ENCODE data around the gene MECP2.

MECP2 gene

DNA sequence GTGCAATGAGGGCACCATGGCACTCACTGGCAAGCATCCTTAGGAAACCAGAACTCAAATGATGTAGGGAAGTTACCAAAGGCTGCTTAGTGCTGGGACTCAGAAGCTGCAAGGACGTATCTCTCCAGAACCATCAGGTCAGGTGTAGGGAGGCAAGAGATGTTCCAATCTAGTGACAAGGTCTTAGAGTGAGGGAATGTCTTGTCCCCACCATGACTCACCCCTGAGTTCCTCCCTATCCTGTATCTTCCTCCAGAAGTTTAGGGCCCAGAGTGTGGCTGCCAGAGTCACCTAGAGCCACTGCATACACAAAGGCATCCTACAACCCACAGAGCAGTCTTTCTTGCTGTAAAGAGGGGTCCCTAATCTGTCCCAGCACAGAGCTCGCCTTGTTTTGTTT is 63.7 kb downstream of the MECP2 start:
- TF ChIP-seq TCF4 (CRISPR knock-in tag; IDR thresholded peaks at IDR 0.05; ENCODE audit: borderline replicate concordance), result no peak
- TF ChIP-seq, protein P1, sequence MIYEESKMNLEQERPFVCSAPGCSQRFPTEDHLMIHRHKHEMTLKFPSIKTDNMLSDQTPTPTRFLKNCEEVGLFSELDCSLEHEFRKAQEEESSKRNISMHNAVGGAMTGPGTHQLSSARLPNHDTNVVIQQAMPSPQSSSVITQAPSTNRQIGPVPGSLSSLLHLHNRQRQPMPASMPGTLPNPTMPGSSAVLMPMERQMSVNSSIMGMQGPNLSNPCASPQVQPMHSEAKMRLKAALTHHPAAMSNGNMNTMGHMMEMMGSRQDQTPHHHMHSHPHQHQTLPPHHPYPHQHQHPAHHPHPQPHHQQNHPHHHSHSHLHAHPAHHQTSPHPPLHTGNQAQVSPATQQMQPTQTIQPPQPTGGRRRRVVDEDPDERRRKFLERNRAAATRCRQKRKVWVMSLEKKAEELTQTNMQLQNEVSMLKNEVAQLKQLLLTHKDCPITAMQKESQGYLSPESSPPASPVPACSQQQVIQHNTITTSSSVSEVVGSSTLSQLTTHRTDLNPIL (CRISPR knock-in tag; IDR thresholded peaks at IDR 0.05; ENCODE audit: low read depth), result no peak
- TF ChIP-seq, protein P2, sequence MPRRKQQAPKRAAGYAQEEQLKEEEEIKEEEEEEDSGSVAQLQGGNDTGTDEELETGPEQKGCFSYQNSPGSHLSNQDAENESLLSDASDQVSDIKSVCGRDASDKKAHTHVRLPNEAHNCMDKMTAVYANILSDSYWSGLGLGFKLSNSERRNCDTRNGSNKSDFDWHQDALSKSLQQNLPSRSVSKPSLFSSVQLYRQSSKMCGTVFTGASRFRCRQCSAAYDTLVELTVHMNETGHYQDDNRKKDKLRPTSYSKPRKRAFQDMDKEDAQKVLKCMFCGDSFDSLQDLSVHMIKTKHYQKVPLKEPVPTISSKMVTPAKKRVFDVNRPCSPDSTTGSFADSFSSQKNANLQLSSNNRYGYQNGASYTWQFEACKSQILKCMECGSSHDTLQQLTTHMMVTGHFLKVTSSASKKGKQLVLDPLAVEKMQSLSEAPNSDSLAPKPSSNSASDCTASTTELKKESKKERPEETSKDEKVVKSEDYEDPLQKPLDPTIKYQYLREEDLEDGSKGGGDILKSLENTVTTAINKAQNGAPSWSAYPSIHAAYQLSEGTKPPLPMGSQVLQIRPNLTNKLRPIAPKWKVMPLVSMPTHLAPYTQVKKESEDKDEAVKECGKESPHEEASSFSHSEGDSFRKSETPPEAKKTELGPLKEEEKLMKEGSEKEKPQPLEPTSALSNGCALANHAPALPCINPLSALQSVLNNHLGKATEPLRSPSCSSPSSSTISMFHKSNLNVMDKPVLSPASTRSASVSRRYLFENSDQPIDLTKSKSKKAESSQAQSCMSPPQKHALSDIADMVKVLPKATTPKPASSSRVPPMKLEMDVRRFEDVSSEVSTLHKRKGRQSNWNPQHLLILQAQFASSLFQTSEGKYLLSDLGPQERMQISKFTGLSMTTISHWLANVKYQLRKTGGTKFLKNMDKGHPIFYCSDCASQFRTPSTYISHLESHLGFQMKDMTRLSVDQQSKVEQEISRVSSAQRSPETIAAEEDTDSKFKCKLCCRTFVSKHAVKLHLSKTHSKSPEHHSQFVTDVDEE (CRISPR knock-in tag; IDR thresholded peaks at IDR 0.05), result no peak
- TF ChIP-seq BACH2 (CRISPR knock-in tag; IDR thresholded peaks at IDR 0.05; ENCODE audit: borderline replicate concordance), result no peak
- TF ChIP-seq GLIS3 (CRISPR knock-in tag; IDR thresholded peaks at IDR 0.05), result no peak
- TF ChIP-seq, protein P3, sequence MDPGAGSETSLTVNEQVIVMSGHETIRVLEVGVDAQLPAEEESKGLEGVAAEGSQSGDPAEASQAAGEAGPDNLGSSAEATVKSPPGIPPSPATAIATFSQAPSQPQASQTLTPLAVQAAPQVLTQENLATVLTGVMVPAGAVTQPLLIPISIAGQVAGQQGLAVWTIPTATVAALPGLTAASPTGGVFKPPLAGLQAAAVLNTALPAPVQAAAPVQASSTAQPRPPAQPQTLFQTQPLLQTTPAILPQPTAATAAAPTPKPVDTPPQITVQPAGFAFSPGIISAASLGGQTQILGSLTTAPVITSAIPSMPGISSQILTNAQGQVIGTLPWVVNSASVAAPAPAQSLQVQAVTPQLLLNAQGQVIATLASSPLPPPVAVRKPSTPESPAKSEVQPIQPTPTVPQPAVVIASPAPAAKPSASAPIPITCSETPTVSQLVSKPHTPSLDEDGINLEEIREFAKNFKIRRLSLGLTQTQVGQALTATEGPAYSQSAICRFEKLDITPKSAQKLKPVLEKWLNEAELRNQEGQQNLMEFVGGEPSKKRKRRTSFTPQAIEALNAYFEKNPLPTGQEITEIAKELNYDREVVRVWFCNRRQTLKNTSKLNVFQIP (CRISPR knock-in tag; IDR thresholded peaks at IDR 0.05; ENCODE audit: borderline replicate concordance, low read depth), result no peak
- no peak for TF ChIP-seq ESRRG (CRISPR knock-in tag; IDR thresholded peaks at IDR 0.05)
- TF ChIP-seq CSDC2 (CRISPR knock-in tag; IDR thresholded peaks at IDR 0.05), result no peak
- no peak for TF ChIP-seq RARB (CRISPR knock-in tag; IDR thresholded peaks at IDR 0.05)
- TF ChIP-seq PPARA (CRISPR knock-in tag; IDR thresholded peaks at IDR 0.05; ENCODE audit: borderline replicate concordance), result no peak
- TF ChIP-seq, protein P4, sequence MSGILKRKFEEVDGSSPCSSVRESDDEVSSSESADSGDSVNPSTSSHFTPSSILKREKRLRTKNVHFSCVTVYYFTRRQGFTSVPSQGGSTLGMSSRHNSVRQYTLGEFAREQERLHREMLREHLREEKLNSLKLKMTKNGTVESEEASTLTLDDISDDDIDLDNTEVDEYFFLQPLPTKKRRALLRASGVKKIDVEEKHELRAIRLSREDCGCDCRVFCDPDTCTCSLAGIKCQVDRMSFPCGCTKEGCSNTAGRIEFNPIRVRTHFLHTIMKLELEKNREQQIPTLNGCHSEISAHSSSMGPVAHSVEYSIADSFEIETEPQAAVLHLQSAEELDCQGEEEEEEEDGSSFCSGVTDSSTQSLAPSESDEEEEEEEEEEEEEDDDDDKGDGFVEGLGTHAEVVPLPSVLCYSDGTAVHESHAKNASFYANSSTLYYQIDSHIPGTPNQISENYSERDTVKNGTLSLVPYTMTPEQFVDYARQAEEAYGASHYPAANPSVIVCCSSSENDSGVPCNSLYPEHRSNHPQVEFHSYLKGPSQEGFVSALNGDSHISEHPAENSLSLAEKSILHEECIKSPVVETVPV (CRISPR knock-in tag; IDR thresholded peaks at IDR 0.05), result no peak
- no peak for TF ChIP-seq ZNF8 (CRISPR knock-in tag; IDR thresholded peaks at IDR 0.05)
- no peak for TF ChIP-seq ARNTL (CRISPR knock-in tag; IDR thresholded peaks at IDR 0.05; ENCODE audit: borderline replicate concordance, low read depth)
- TF ChIP-seq ZC3H10 (CRISPR knock-in tag; IDR thresholded peaks at IDR 0.05), result no peak
- no peak for TF ChIP-seq ZNF70 (CRISPR knock-in tag; IDR thresholded peaks at IDR 0.05)
- no peak for TF ChIP-seq ISL1 (CRISPR knock-in tag; IDR thresholded peaks at IDR 0.05)
- TF ChIP-seq, protein P5, sequence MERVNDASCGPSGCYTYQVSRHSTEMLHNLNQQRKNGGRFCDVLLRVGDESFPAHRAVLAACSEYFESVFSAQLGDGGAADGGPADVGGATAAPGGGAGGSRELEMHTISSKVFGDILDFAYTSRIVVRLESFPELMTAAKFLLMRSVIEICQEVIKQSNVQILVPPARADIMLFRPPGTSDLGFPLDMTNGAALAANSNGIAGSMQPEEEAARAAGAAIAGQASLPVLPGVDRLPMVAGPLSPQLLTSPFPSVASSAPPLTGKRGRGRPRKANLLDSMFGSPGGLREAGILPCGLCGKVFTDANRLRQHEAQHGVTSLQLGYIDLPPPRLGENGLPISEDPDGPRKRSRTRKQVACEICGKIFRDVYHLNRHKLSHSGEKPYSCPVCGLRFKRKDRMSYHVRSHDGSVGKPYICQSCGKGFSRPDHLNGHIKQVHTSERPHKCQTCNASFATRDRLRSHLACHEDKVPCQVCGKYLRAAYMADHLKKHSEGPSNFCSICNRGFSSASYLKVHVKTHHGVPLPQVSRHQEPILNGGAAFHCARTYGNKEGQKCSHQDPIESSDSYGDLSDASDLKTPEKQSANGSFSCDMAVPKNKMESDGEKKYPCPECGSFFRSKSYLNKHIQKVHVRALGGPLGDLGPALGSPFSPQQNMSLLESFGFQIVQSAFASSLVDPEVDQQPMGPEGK (CRISPR knock-in tag; IDR thresholded peaks at IDR 0.05; ENCODE audit: borderline replicate concordance), result no peak
- TF ChIP-seq ZFP30 (CRISPR knock-in tag; IDR thresholded peaks at IDR 0.05), result no peak
- no peak for TF ChIP-seq ZNF565 (CRISPR knock-in tag; conservative IDR thresholded peaks at IDR 0.05; ENCODE audit: low read depth)
- ATAC-seq, result no peak

DNA sequence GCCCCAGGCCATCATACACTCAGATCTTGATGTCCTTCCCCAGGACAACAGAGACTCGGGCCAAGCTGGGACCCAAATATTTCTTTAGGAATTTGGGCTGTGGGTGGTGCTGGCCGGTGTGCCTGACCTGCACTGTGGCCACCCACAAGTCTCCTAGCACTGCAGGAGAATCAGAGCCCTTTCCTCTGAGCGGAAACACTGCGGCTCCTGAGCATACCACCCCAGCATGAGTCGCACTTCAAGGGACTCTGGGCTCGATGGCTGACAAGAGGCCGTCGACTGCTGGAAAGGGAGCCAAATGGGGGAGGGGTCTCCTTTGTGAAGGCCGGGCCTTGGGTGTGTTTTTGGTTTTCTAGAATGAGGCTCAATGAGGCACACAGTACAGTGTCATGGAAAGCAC is 64.9 kb downstream of the MECP2 start:
- ATAC-seq, result no peak
- TF ChIP-seq, protein P3 (CRISPR knock-in tag; IDR thresholded peaks at IDR 0.05; ENCODE audit: borderline replicate concordance, low read depth), result no peak
- no peak for TF ChIP-seq ZC3H10 (CRISPR knock-in tag; IDR thresholded peaks at IDR 0.05)
- no peak for TF ChIP-seq BACH2 (CRISPR knock-in tag; IDR thresholded peaks at IDR 0.05; ENCODE audit: borderline replicate concordance)
- TF ChIP-seq SNAI2 (CRISPR knock-in tag; IDR thresholded peaks at IDR 0.05), result no peak
- TF ChIP-seq ZNF8 (CRISPR knock-in tag; IDR thresholded peaks at IDR 0.05), result no peak
- TF ChIP-seq ZFP3 (CRISPR knock-in tag; IDR thresholded peaks at IDR 0.05), result no peak

Measured in SK-N-SH treated with all-trans-retinoic acid at 6 μM for 48 hours (cell line).